GM12891 (cell line): ENCODE data around the gene FBN1.

ENCODE experiments used
- DNase-seq: peaks from one replicate; pipeline ENCODE4 v3.0.0; 2011; ENCODE audit warnings: low spot score; ENCODE audit not compliant: insufficient read length
- FAIRE-seq: peaks from 2 replicates; lab custom pipeline; 2011; peaks lifted over from hg19 to GRCh38; lab: Jason Lieb, UNC
- PAX5 ChIP-seq: IDR thresholded peaks from 2 replicates; pipeline ENCODE4 v1.6.1; 2011; ENCODE audit warnings: low read length, moderate library complexity, mild to moderate bottlenecking; ENCODE audit not compliant: insufficient read depth, severe bottlenecking
- POLR2A ChIP-seq: IDR thresholded peaks from 2 replicates; pipeline ENCODE4 v1.6.1; 2011; ENCODE audit warnings: low read depth, low read length, control low read depth
- POLR2AphosphoS5 ChIP-seq: IDR thresholded peaks from 2 replicates; pipeline ENCODE4 v1.6.1; 2011; ENCODE audit warnings: low read depth, low read length, control low read depth
- POU2F2 ChIP-seq: IDR thresholded peaks from 2 replicates; pipeline ENCODE4 v1.6.1; 2011; ENCODE audit warnings: low read depth, mild to moderate bottlenecking, control low read depth, low read length, moderate library complexity
- SPI1 ChIP-seq: IDR thresholded peaks from 2 replicates; pipeline ENCODE4 v1.6.1; 2011; ENCODE audit warnings: low read depth, low read length, control low read depth
- TAF1 ChIP-seq: IDR thresholded peaks from 2 replicates; pipeline ENCODE4 v1.6.1; 2011; ENCODE audit warnings: low read depth, low read length, control low read depth

Gene FBN1

GRCh38 chr15:48406266-48406891 lies 239.1 kb downstream of the FBN1 start:
- no peak for DNase-seq
- FAIRE-seq, result no peak

GRCh38 chr15:48402427-48403177 lies 242.9 kb downstream of the FBN1 start:
- FAIRE-seq, result no peak
- TF ChIP-seq POLR2A (no peak), TAF1 (no peak)

More at GRCh38 chr15:48406266-48406891, 239.1 kb downstream of the FBN1 start:
- TF ChIP-seq POLR2AphosphoS5, result no peak
- no peak for TF ChIP-seq POLR2A
- no peak for TF ChIP-seq POU2F2

DNA sequence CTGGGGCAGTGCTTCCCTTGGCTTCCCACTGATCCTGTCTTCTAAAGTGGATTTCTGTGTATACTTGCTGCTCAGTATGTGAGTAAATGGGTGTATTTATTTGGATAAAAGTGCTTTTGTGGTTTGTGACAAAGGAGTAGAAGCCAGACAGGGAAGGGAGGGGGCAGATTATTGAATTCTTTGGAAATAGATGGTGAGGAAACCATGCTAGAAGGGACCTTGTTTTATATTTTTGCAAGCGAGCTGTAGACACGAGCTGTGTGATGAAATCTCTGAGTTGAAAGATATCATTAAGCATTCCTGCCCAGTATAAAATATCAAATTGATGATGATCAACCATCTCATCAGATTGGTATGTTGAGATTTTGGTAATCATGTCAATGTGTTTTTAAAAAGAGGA lies 245.4 kb downstream of the FBN1 start:
- no peak for FAIRE-seq
- TF ChIP-seq POLR2A, result no peak
- TF ChIP-seq POU2F2, result no peak
- no peak for TF ChIP-seq SPI1
- TF ChIP-seq POLR2AphosphoS5, result no peak
- no peak for TF ChIP-seq PAX5
- no peak for TF ChIP-seq TAF1
- no peak for DNase-seq

More at GRCh38 chr15:48402427-48403177, 242.9 kb downstream of the FBN1 start:
- no peak for DNase-seq

- DNase-seq (no peak), FAIRE-seq (no peak)
- no peak for TF ChIP-seq POU2F2
- no peak for TF ChIP-seq PAX5
- no peak for TF ChIP-seq POLR2AphosphoS5
- no peak for TF ChIP-seq SPI1
- TF ChIP-seq TAF1, result no peak
- TF ChIP-seq POLR2A, result no peak
Observed at GRCh38 chr15:48397841-48398240, 247.7 kb downstream of the FBN1 start.

GRCh38 chr15:48396020-48396419 lies 249.5 kb downstream of the FBN1 start:
- FAIRE-seq (no peak), DNase-seq (no peak)
- TF ChIP-seq PAX5 (no peak), TAF1 (no peak), POLR2AphosphoS5 (no peak), POLR2A (no peak), SPI1 (no peak), POU2F2 (no peak)

- no peak for DNase-seq
- TF ChIP-seq POU2F2 (no peak), TAF1 (no peak), PAX5 (no peak), POLR2A (no peak), POLR2AphosphoS5 (no peak), SPI1 (no peak)
- no peak for FAIRE-seq
Observed at GRCh38 chr15:48395521-48396011, 249.9 kb downstream of the FBN1 start.

- no peak for DNase-seq
- no peak for FAIRE-seq
- TF ChIP-seq POLR2A, result no peak
- TF ChIP-seq SPI1, result no peak
- TF ChIP-seq PAX5, result no peak
- TF ChIP-seq POLR2AphosphoS5, result no peak
- TF ChIP-seq POU2F2, result no peak
- no peak for TF ChIP-seq TAF1
Observed at GRCh38 chr15:48394970-48395369, 250.5 kb downstream of the FBN1 start.

DNA sequence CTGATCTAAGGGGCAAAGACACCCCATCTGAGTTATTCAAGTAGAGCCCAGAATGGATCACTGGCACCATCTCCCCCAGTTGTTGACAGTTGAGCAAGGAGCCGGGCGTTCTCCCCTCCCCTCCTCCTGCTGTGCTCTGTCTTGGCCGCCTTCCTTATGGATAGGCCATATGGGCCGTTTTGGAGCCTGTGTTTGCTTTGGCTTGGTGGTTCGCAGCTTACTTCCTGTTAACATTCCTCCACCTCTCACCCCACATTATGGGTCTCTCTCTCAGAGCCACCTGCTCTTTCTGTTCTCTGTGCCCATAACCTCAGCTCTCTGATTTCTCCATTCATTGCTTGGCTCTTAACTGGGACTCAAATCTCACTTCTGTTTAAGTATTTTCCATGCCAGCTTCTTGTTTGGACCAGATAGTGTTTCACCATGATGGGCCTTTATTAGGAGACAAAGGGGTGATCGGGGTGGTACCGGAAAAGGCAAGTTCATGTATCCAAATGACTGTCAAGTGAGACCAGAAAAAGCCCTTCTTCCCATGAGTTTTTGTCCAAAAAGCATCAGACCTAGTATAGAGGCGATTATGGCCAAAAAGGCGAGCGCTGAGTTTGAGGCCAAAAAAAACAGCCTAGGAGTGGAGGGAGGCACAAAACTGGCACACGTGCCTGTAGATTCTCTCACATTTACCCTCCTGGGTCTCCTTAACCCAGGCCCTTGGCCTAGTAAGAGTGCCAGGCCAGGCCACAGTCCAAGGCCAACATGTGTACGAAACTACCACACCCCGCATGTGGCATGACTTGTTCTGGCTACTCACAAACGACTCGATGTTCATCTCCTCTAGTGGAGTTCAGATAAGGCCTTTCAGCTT lies 251.6 kb downstream of the FBN1 start:
- no peak for FAIRE-seq
- DNase-seq, result no peak
- TF ChIP-seq TAF1 (no peak), SPI1 (no peak), POLR2AphosphoS5 (no peak), PAX5 (no peak), POU2F2 (no peak), POLR2A (no peak)

GRCh38 chr15:48392356-48392755 lies 253.2 kb downstream of the FBN1 start:
- FAIRE-seq (no peak), DNase-seq (no peak)
- TF ChIP-seq POLR2AphosphoS5 (no peak), POLR2A (no peak), PAX5 (no peak), POU2F2 (no peak), SPI1 (no peak), TAF1 (no peak)

- DNase-seq, result no peak
- TF ChIP-seq POLR2A (no peak), TAF1 (no peak), POLR2AphosphoS5 (no peak), PAX5 (no peak), POU2F2 (no peak), SPI1 (no peak)
- no peak for FAIRE-seq
Observed at GRCh38 chr15:48391950-48392349, 253.6 kb downstream of the FBN1 start.
